ENCODE measurements around the gene VASH1. TPM values are rescaled to one million over a fixed set of nuclear protein-coding genes. Genes with fewer than 3 reads are reported as not detected.

Gene VASH1
- total RNA-seq, 1 experiment from 2014 or later = 5.2 TPM

GRCh38 chr14:76769636-76770292 is 8.5 kb downstream of the VASH1 start:
- CTCF ChIA-PET = no interaction called here
- no peak for ATAC-seq

GRCh38 chr14:76770521-76771436 is 9.5 kb downstream of the VASH1 start:
- no peaks in the 10 kb centered on the region for H3K27me3 ChIP-seq (ENCODE audit: control insufficient read depth, insufficient read depth, low read length)
- CTCF ChIA-PET = no interaction called here

More at GRCh38 chr14:76769636-76770292, 8.5 kb downstream of the VASH1 start:
- no peaks in the 10 kb centered on the region for H3K36me3 ChIP-seq (ENCODE audit: control insufficient read depth, insufficient read depth, low read length)
- intact Hi-C loops (cut with micrococcal nuclease; ENCODE audit: unreplicated experiment) = no loop called here
- in situ Hi-C loops (cut with HindIII; ENCODE audit: low pct_unique_long_range_greater_than_20kb, low sequenced_read_pairs) = no loop called here
- H3K27ac ChIP-seq (ENCODE audit: low read length) = no peak overlapping the region
- H3K4me3 ChIP-seq (ENCODE audit: low read depth in 2 of 2, low read length in 2 of 2) = no peak overlapping the region
- no peaks in the 10 kb centered on the region for H3K9me3 ChIP-seq (ENCODE audit: control insufficient read depth, insufficient read depth, low read depth, low read length)
- no TSS peak for BruUV-seq (replicated peaks)
- no peaks in the 10 kb centered on the region; the same call in 1 of the 2 replicates for H3K4me1 ChIP-seq (ENCODE audit: control insufficient read depth, insufficient read depth, low read length)
- TF ChIP-seq POLR2AphosphoS5 (IDR thresholded peaks at IDR 0.05; ENCODE audit: low read depth, low read length) (no peak), CTCF (IDR thresholded peaks at IDR 0.05) (no peak)
- DNase-seq (ENCODE audit: low read depth, low spot score) = no peak
- H3K27me3 ChIP-seq (ENCODE audit: control insufficient read depth, insufficient read depth, low read length) = no peaks in the 10 kb centered on the region
- POLR2A ChIA-PET = no interaction called here

More at GRCh38 chr14:76770521-76771436, 9.5 kb downstream of the VASH1 start:
- no TSS peak for BruUV-seq (replicated peaks)
- H3K9me3 ChIP-seq (ENCODE audit: control insufficient read depth, insufficient read depth, low read depth, low read length) = no peaks in the 10 kb centered on the region
- H3K4me1 ChIP-seq (ENCODE audit: control insufficient read depth, insufficient read depth, low read length) = no peaks in the 10 kb centered on the region; the same call in 1 of the 2 replicates
- no peak overlapping the region for H3K4me3 ChIP-seq (ENCODE audit: low read depth in 2 of 2, low read length in 2 of 2)
- DNase-seq (ENCODE audit: low read depth, low spot score) = no peak
- POLR2A ChIA-PET = no interaction called here
- ATAC-seq = no peak
- no peaks in the 10 kb centered on the region for H3K36me3 ChIP-seq (ENCODE audit: control insufficient read depth, insufficient read depth, low read length)
- intact Hi-C loops (cut with micrococcal nuclease; ENCODE audit: unreplicated experiment) (no loop called here), in situ Hi-C loops (cut with HindIII; ENCODE audit: low pct_unique_long_range_greater_than_20kb, low sequenced_read_pairs) (no loop called here)
- no peak overlapping the region for H3K27ac ChIP-seq (ENCODE audit: low read length)
- TF ChIP-seq TCF7L2 (IDR thresholded peaks at IDR 0.05; ENCODE audit: low read depth, low read length) = no peak
- TF ChIP-seq CTCF (IDR thresholded peaks at IDR 0.05) = no peak
- TF ChIP-seq REST (IDR thresholded peaks at IDR 0.05; ENCODE audit: insufficient read depth in 1 of 2, low read depth in 2 of 2, low read length in 1 of 2) = no peak
- TF ChIP-seq POLR2AphosphoS5 (IDR thresholded peaks at IDR 0.05; ENCODE audit: low read depth, low read length) = no peak
